Caco-2 (cell line): Measurements from ENCODE around the gene ABCC10. TPM values are rescaled to one million over a fixed set of nuclear protein-coding genes. Genes with fewer than 3 reads are reported as not detected.

ENCODE experiments used
- BruUV-seq: library from RNA; stranded (reverse); fragments of 400-500 nt; replicated peaks from 2 replicates; lab custom pipeline; 2021; lab: Mats Ljungman, UMichigan
- CTCF ChIA-PET: fragments of 300-600 bp; sonication (Branson Sonifier 250); formaldehyde crosslinking; loops from one replicate; lab custom pipeline; 2022; ENCODE audit warnings: antibody characterized with exemption; lab: Charles Lee
- POLR2A ChIA-PET: fragments of 300-600 bp; sonication (Branson Sonifier 250); formaldehyde crosslinking; loops from one replicate; lab custom pipeline; 2022; ENCODE audit warnings: antibody characterized with exemption; lab: Charles Lee
- DNase-seq, 2 experiments: peaks; one replicate each; pipeline versions ENCODE4 v3.0.0 to v3.0.0-alpha.2; 2020 to 2022
- H3K27me3 ChIP-seq: replicated peaks from 2 replicates; pipeline ENCODE4 v1.6.0; 2011; ENCODE audit warnings: low read length; ENCODE audit not compliant: control insufficient read depth, insufficient read depth
- H3K36me3 ChIP-seq: 2 replicates; pipeline ENCODE4 v1.5.1; 2011; ENCODE audit warnings: low read length; ENCODE audit not compliant: control insufficient read depth, insufficient read depth
- H3K4me1 ChIP-seq: fragments of 250-450 bp; sonication (Bioruptor Pico); 2 replicates; pipeline ENCODE4 v1.5.1; 2020; ENCODE audit warnings: mild to moderate bottlenecking
- H3K4me3 ChIP-seq: 2 replicates; pipeline ENCODE4 v1.5.1; 2011; ENCODE audit warnings: low read depth, mild to moderate bottlenecking, control low read depth, low read length
- H3K9me3 ChIP-seq: fragments of 250-450 bp; sonication (Bioruptor Pico); 2 replicates; pipeline ENCODE4 v1.5.1; 2020; ENCODE audit warnings: mild to moderate bottlenecking, moderate library complexity
- H3K27ac Mint-ChIP-seq: one replicate; pipeline ENCODE4 v1.8.0; 2022; ENCODE audit warnings: mixed read lengths; ENCODE audit not compliant: unreplicated experiment
- H3K27me3 Mint-ChIP-seq: one replicate; pipeline ENCODE4 v1.8.0; 2022; ENCODE audit warnings: mixed read lengths; ENCODE audit not compliant: insufficient read depth, unreplicated experiment
- H3K36me3 Mint-ChIP-seq: one replicate; pipeline ENCODE4 v1.8.0; 2022; ENCODE audit warnings: mild to moderate bottlenecking, mixed read lengths; ENCODE audit not compliant: insufficient read depth, unreplicated experiment
- H3K4me1 Mint-ChIP-seq: one replicate; pipeline ENCODE4 v1.8.0; 2022; ENCODE audit warnings: low read depth, mixed read lengths; ENCODE audit not compliant: unreplicated experiment
- H3K4me3 Mint-ChIP-seq: one replicate; pipeline ENCODE4 v1.8.0; 2022; ENCODE audit warnings: mild to moderate bottlenecking, moderate library complexity, mixed read lengths; ENCODE audit not compliant: unreplicated experiment
- H3K9me3 Mint-ChIP-seq: one replicate; pipeline ENCODE4 v1.8.0; 2022; ENCODE audit warnings: mixed read lengths; ENCODE audit not compliant: unreplicated experiment
- intact Hi-C: fragments of 100-400 bp; cut with micrococcal nuclease; formaldehyde crosslinking; loops from one replicate; pipeline ENCODE4 v1.10.0; 2022; ENCODE audit not compliant: unreplicated experiment
- total RNA-seq: library from RNA; stranded (reverse); gene quantifications from 2 replicates; pipeline ENCODE4 v1.2.3, GENCODE V29; 2022
- TF ChIP-seq, protein P1 (sequence below), 2 experiments: fragments of 200-600 bp in 1 of 2; IDR thresholded peaks; 1 replicate in 1 of 2; 2 replicates in 1 of 2; pipeline versions ENCODE4 v1.5.1 to v1.8.0; 2011 to 2022; ENCODE audit warnings: antibody characterized with exemption in 1 of 2, control low read depth in 1 of 2, inconsistent platforms in 1 of 2, low read depth in 1 of 2, low read length in 1 of 2, mild to moderate bottlenecking in 1 of 2, moderate library complexity in 1 of 2; ENCODE audit not compliant: insufficient read depth in 1 of 2, severe bottlenecking in 1 of 2, unreplicated experiment in 1 of 2

ABCC10 gene
- total RNA-seq, 1 experiment from 2014 or later = 40.1 TPM

DNA sequence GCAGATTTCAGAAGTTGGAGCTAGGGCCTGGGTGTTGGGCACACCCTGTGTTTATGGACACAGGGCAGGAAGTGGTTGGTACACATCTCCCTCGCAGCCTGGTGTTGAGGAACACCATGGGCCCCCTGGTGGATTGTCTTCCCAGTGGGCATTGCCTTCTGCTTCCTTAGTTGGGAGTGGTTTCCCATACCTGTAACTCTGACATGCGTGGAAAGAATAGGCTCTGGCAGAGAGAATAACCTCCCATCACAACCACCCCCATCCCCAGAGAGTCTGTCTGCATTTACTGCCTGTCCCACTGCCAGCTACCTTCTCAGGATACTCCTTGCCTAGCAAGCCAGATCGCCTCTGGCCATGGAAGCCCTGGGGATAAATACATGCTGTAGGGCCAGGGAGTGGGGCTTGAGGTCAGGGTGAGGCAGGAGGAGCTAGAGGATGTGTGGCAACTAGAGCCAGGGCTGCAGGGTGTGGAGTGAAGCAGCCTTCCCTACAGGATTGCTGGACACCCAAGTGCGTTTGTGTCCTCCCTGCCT, 68.1 kb downstream of the ABCC10 start:
- no peaks in the 10 kb centered on the region for H3K9me3 Mint-ChIP-seq
- Histone ChIP-seq H3K4me3 (no peak overlapping the region), H3K27me3 (no peaks in the 10 kb centered on the region), H3K4me1 (peaks cover 37% of the 10 kb centered on the region), H3K36me3 (peaks cover 3% of the 10 kb centered on the region; the same call in 1 of the 2 replicates), H3K9me3 (no peaks in the 10 kb centered on the region)
- no peaks in the 10 kb centered on the region for H3K27me3 Mint-ChIP-seq
- POLR2A ChIA-PET = no interaction called here
- TF ChIP-seq, protein P1, sequence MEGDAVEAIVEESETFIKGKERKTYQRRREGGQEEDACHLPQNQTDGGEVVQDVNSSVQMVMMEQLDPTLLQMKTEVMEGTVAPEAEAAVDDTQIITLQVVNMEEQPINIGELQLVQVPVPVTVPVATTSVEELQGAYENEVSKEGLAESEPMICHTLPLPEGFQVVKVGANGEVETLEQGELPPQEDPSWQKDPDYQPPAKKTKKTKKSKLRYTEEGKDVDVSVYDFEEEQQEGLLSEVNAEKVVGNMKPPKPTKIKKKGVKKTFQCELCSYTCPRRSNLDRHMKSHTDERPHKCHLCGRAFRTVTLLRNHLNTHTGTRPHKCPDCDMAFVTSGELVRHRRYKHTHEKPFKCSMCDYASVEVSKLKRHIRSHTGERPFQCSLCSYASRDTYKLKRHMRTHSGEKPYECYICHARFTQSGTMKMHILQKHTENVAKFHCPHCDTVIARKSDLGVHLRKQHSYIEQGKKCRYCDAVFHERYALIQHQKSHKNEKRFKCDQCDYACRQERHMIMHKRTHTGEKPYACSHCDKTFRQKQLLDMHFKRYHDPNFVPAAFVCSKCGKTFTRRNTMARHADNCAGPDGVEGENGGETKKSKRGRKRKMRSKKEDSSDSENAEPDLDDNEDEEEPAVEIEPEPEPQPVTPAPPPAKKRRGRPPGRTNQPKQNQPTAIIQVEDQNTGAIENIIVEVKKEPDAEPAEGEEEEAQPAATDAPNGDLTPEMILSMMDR (IDR thresholded peaks at IDR 0.05; ENCODE audit: insufficient read depth in 1 of 2, low read depth in 1 of 2, low read length in 1 of 2, severe bottlenecking in 1 of 2, unreplicated experiment in 1 of 2) = peak in 1 of 2 experiments; percentile 21
- no peak overlapping the region for H3K4me3 Mint-ChIP-seq
- CTCF ChIA-PET = interaction anchor here (1.4 to 2.4 kb wide), 4 partner anchors 11 to 126 kb away, joined by 6 to 19 read pairs (median 10); partner anchors contain the start of genes DLK2 and ZNF318
- H3K27ac Mint-ChIP-seq = peak overlapping the region; percentile 30
- intact Hi-C loops = no loop called here
- BruUV-seq = no TSS peak
- peaks cover 21% of the 10 kb centered on the region for H3K36me3 Mint-ChIP-seq
- DNase-seq = no peak
- peaks cover 20% of the 10 kb centered on the region for H3K4me1 Mint-ChIP-seq

DNA sequence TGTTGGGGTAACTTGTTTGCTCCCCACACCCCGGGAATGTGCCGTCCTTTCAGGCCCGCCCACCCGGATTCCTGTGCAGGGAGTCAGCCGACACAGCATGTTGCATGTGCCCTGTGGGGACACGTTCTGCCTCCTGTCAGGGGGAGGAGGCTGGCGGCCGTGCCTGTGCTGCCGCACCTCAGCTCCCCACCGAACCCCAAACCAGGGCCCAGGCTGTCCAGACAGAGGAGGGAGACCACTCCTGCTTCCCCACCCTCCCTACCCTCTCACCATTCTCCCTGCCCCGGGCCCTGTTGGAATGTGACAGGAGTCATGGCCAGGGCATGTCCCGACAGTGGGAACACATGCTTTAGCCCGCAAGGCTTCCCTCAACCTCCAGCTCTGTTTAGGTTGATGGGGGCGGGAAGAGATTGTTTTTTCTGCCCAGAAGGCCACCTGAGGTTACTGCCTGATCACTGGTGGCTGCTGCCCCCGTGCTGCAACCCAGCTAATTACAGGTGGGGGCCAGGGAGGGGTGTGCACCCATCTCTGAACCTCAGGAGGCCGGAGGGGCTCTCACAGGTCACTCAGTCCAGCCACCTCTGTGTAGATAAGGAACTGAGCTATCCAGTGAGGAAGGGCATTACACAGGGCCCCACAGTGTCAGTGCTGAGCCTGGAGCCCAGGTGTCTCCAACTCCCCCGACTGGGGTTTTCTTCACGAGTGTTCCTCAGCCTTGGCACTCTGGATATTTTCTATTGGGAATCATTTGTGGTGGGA, 69.2 kb downstream of the ABCC10 start:
- peaks cover 20% of the 10 kb centered on the region for H3K4me1 Mint-ChIP-seq
- no peaks in the 10 kb centered on the region for H3K9me3 ChIP-seq
- TF ChIP-seq, protein P1 (IDR thresholded peaks at IDR 0.05; ENCODE audit: insufficient read depth in 1 of 2, low read depth in 1 of 2, low read length in 1 of 2, severe bottlenecking in 1 of 2, unreplicated experiment in 1 of 2) = peak; percentile 49 to 70
- no peaks in the 10 kb centered on the region for H3K27me3 ChIP-seq
- peaks cover 21% of the 10 kb centered on the region for H3K36me3 Mint-ChIP-seq
- CTCF ChIA-PET = interaction anchor here (0.8 to 2.4 kb wide), 11 partner anchors 10 to 233 kb away, joined by 3 to 19 read pairs (median 5); partner anchors contain the start of genes ABCC10, DLK2, TJAP1 and ZNF318
- H3K36me3 ChIP-seq = peaks cover 3% of the 10 kb centered on the region; the same call in 1 of the 2 replicates
- POLR2A ChIA-PET = interaction anchor here (0.5 to 1.0 kb wide), 3 partner anchors 10 to 127 kb away, joined by 3 to 4 read pairs (median 3); partner anchors contain the start of gene ZNF318
- no peak overlapping the region for H3K4me3 ChIP-seq
- no TSS peak for BruUV-seq
- DNase-seq = peak; percentile 66 to 73
- H3K27ac Mint-ChIP-seq = no peak overlapping the region
- intact Hi-C loops = loop anchor here (1.0 kb wide), 1 partner anchor 42 kb away; no protein-coding TSS in a partner anchor
- H3K4me3 Mint-ChIP-seq = no peak overlapping the region
- no peaks in the 10 kb centered on the region for H3K9me3 Mint-ChIP-seq
- no peaks in the 10 kb centered on the region for H3K27me3 Mint-ChIP-seq
- peaks cover 37% of the 10 kb centered on the region for H3K4me1 ChIP-seq

DNA sequence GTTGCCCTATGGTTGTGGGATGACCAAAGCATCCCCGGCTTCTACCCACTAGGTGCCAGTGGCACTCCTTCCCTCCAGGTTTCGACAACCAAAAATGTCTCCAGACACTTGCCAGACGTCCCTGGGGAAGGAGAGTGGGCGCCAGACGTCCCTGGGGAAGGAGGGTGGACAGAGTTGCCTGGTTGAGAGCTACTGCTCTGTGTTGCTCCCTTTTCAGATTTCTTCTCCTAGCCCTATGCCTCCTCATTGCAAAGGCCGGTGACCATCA, 69.7 kb downstream of the ABCC10 start:
- Histone ChIP-seq H3K4me1 (peaks cover 37% of the 10 kb centered on the region), H3K9me3 (no peaks in the 10 kb centered on the region), H3K4me3 (no peak overlapping the region), H3K27me3 (no peaks in the 10 kb centered on the region), H3K36me3 (peaks cover 3% of the 10 kb centered on the region; the same call in 1 of the 2 replicates)
- Mint-ChIP-seq H3K36me3 (peaks cover 21% of the 10 kb centered on the region), H3K4me1 (peaks cover 20% of the 10 kb centered on the region), H3K4me3 (no peak overlapping the region), H3K27ac (no peak overlapping the region), H3K27me3 (no peaks in the 10 kb centered on the region), H3K9me3 (no peaks in the 10 kb centered on the region)
- ChIA-PET CTCF (interaction anchor here (1.0 to 2.4 kb wide), 9 partner anchors 10 to 234 kb away, joined by 3 to 19 read pairs (median 5); partner anchors contain the start of genes DLK2 and TJAP1), POLR2A (interaction anchor here (0.5 to 1.0 kb wide), 3 partner anchors 9 to 128 kb away, joined by 3 to 4 read pairs (median 3); partner anchors contain the start of gene ZNF318)
- no peak for DNase-seq
- intact Hi-C loops = no loop called here
- TF ChIP-seq, protein P1 (IDR thresholded peaks at IDR 0.05; ENCODE audit: insufficient read depth in 1 of 2, low read depth in 1 of 2, low read length in 1 of 2, severe bottlenecking in 1 of 2, unreplicated experiment in 1 of 2) = no peak
- no TSS peak for BruUV-seq
